NCI-H1105 treated with DMSO at 0.1 percent for 48 hours (cell line): Measurements from ENCODE around the gene LCAT.
A peak's percentile ranks its signal among the peaks of the same experiment; 100 is the strongest.

Experiments
- DNase-seq: peaks from one replicate; lab custom pipeline; 2025; lab: John Stamatoyannopoulos, UW

LCAT gene

DNA sequence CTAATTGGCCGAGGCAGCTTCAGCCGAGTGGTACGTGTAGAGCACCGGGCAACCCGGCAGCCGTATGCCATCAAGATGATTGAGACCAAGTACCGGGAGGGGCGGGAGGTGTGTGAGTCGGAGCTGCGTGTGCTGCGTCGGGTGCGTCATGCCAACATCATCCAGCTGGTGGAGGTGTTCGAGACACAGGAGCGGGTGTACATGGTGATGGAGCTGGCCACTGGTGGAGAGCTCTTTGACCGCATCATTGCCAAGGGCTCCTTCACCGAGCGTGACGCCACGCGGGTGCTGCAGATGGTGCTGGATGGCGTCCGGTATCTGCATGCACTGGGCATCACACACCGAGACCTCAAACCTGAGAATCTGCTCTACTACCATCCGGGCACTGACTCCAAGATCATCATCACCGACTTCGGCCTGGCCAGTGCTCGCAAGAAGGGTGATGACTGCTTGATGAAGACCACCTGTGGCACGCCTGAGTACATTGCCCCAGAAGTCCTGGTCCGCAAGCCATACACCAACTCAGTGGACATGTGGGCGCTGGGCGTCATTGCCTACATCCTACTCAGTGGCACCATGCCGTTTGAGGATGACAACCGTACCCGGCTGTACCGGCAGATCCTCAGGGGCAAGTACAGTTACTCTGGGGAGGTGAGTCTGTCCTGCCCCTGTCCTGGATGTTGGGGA, 34.7 kb downstream of the LCAT start:
- DNase-seq = no peak

DNA sequence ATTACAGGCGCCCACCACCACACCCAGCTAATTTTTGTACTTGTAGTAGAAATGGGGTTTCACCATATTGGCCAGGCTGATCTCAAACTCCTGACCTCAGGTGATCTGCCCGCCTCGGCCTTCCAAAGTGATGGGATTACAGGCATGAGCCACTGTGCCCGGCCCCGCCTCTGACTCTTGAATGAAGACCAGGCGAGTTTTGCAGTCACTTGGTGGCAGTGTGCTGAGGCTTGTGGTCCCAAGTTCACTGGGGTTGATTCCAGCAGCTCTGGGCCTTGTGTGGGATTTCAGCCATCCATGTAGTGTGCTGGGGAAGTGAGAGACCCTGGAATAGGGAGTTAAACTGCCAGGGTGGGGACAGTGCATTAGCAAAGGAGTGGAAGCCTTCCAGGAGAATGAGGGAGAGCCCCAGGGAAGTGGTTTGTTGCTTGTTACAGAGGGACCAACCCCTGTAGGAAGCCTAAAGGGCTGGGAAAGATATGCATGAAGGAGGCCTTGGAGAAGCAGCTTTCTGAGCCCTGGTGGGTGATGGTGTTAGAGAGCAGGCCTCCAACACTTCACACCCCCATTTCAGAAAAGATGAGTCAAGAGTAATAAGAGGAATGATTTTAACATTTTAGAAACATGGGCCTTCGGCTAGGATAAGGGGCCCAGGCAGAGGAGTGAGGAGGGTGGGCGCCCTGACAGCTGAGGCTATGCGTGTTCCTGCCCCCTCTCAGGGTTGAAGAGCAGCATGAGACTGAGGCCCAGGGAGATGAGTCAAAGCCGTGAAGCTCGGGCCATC, 36.3 kb downstream of the LCAT start:
- no peak for DNase-seq

- DNase-seq = no peak
These were observed 41.1 kb downstream of the LCAT start for GRCh38 chr16:67902831-67903230.

DNA sequence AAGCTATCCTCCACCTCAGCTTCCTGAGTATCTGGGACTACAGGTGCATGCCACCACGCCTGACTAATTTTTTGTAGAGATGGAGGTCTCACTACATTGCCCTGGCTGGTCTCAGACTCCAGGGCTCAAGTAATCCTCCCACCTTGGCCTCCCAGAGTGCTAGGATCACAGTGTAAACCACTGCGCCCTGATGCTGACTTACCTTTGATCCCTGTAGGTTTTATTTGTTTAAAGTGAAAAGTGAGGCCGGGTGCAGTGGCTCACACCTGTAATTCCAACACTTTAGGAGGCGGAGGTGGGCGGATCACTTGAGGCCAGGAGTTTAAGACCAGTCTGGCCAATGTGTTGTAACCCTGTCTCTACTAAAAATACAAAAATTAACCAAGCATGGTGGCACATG, 42.2 kb downstream of the LCAT start:
- DNase-seq = no peak

DNA sequence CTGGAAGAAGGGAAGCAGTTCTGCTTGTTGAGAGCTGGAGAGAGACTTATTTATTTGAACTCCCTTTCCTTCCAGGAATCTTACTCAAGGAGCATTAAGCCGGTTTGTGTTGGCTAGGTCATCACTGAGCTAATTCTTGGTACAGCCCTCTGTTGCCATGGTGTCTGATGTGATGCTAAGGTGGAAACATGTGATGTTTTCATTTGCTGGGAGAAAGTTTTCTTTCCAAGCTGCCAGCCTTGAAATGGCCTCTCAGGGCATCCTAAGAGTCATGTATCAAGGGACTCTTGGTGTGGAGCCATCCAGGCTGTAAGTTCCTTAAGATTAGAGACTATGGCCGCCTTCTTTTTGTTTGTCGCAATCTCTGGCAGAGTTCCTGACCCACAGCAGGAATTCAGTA, 46.7 kb downstream of the LCAT start:
- no peak for DNase-seq

GRCh38 chr16:67893743-67894399, 50.0 kb downstream of the LCAT start:
- no peak for DNase-seq

- peak; percentile 85 for DNase-seq
These were observed 50.8 kb downstream of the LCAT start, which contains the start of gene PSKH1 for GRCh38 chr16:67892899-67893742. TSS of gene PSKH1 (plus strand) at chr16:67893254. CDS start at chr16:67908750, 15,496 bp downstream.

DNA sequence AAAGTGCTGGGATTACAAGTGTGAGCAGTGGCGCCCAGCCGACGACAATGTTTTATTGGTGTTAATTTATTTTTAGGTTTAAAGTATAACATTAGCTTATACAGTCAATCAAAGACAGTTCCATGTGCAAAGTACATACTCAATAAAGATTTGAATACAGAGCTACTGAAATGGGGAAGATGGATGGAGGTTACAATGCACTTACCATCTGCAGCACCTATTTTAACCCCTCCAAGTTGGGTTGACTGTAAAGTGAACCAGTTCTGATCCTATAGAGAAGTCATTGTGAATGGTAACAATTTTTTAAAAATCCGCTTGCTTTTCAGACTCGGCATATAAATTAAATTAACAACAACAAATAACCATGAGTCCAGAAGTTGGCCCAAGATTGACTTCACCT, 51.5 kb downstream of the LCAT start:
- DNase-seq = no peak
